Measurements from ENCODE around the gene MAK.

DNA sequence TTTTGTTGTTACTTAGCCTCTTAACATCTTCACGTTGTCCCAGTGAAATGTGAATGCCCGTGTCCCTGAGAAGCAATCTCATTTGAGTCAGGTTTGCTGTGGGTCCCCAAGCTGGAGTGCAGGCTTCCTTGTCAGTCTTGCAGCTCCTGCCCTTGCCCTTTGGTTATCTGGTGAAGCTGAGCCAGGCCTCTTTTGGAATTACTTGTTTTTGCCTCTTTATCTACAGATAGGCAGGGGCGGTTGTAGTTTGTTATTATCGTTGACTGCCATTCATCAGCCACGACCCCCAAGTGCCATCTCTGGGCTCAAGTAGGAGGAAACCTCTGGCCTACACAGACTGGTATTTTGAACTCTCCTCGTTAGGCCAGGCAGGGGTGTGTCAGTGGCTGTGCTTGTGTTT lies 113.3 kb downstream of the MAK start:
- TF ChIP-seq, protein P1, sequence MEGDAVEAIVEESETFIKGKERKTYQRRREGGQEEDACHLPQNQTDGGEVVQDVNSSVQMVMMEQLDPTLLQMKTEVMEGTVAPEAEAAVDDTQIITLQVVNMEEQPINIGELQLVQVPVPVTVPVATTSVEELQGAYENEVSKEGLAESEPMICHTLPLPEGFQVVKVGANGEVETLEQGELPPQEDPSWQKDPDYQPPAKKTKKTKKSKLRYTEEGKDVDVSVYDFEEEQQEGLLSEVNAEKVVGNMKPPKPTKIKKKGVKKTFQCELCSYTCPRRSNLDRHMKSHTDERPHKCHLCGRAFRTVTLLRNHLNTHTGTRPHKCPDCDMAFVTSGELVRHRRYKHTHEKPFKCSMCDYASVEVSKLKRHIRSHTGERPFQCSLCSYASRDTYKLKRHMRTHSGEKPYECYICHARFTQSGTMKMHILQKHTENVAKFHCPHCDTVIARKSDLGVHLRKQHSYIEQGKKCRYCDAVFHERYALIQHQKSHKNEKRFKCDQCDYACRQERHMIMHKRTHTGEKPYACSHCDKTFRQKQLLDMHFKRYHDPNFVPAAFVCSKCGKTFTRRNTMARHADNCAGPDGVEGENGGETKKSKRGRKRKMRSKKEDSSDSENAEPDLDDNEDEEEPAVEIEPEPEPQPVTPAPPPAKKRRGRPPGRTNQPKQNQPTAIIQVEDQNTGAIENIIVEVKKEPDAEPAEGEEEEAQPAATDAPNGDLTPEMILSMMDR (conservative IDR thresholded peaks at IDR 0.05; ENCODE audit: low read depth in 2 of 2) = no peak
- no peak for TF ChIP-seq POLR2AphosphoS5 (IDR thresholded peaks at IDR 0.05; ENCODE audit: low read depth)
